ENCODE results near the gene MTHFD2. TPM values are rescaled to one million over a fixed set of nuclear protein-coding genes. Genes with fewer than 3 reads are reported as not detected.
"Not testable (repeated sequence)": the region's sequence is repeated elsewhere in the genome, so short reads cannot be mapped to it uniquely, and the experiment has no call there.

Gene MTHFD2
- total RNA-seq, 1 donor from 2014 or later: 223 TPM

DNA sequence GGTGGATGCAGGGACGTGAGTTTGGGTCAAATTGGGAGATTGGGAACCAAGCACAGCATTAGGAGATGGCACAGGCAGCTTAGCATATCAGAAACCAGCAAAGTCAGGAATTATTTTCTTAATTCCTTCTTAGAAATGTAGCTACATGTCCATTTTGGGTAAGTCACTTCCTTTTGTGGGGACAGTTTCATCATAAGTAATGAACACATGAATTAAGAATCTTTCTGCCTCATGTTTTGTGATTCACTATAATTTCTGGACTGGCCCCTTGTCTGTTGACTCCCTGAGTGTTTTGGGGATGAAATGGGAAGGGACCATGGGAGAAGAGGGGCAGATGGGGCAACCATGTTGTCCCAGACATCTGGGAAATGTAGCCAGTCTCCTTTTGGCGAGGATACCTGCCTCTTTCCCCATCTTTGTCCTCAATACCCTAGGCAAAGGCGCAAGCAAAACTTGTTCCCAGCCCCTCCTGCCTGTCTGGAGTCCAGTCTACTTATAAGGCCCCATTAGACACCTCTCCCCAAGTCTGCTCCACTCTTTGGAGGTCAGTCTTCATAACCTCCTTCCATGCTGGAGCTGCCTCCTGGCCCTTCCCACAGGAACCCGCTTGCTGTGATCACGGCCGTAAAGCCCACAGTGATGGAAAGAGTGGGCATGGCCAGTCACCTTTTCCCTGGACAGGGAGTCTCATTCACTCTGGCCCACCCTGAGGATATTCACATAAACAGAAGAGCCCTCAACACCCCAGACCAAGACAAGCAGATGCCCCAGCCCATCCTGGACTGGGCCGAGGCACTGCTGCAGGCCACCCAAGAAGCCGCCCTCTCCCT, 25.7 kb downstream of the MTHFD2 start:
- no peak overlapping the region for H3K27ac Mint-ChIP-seq (ENCODE audit: unreplicated experiment)
- TF ChIP-seq CTCF (IDR thresholded peaks at IDR 0.05): no peak
- DNase-seq (ENCODE audit: extremely low spot score, unreplicated experiment): peak; percentile 23
- H3K36me3 Mint-ChIP-seq (ENCODE audit: unreplicated experiment): peaks cover 17% of the 10 kb centered on the region
- peaks cover 7% of the 10 kb centered on the region for H3K4me1 Mint-ChIP-seq (ENCODE audit: unreplicated experiment)
- H3K4me3 Mint-ChIP-seq (ENCODE audit: unreplicated experiment): no peak overlapping the region
- H3K9me3 Mint-ChIP-seq (ENCODE audit: unreplicated experiment): no peaks in the 10 kb centered on the region
- no peaks in the 10 kb centered on the region for H3K27me3 Mint-ChIP-seq (ENCODE audit: unreplicated experiment)

DNA sequence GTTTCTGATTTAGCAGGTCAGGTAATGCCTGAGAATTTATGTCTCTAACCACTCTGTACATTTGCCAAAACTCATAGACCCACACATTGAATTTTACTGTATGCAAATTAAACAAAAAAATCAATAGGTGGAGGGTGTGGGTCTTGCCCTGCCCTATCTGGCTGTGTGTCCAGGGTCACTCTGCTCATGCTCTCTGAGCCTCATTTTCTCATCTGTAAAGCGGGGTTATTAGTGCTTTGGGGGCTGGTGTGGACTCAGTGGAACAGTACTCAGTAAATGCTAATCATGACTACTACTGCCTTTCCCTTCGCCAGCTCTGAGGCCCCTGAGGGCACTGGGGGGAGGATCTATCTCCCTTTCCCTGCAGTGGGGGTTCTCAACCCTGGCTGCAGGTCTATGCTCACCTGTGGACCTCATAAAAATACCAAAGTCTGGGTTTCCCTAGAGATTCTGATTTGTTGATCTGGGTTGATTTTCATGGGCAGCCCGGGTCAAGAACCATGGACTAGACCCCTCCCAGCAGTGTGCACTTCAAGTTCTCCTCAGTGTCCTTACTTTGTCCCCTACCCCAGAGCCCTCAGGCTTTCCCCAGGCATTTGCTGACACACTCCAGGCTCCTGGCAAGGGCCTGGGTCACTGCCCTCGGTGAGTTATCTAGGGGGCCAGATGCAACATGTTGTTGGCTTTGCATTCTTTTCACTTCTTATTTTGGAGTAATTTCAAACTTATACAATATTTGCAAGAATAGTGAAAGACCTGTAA, 27.5 kb downstream of the MTHFD2 start:
- Mint-ChIP-seq H3K36me3 (ENCODE audit: unreplicated experiment) (peaks cover 7% of the 10 kb centered on the region), H3K27me3 (ENCODE audit: unreplicated experiment) (no peaks in the 10 kb centered on the region), H3K9me3 (ENCODE audit: unreplicated experiment) (no peaks in the 10 kb centered on the region), H3K27ac (ENCODE audit: unreplicated experiment) (no peak overlapping the region), H3K4me3 (ENCODE audit: unreplicated experiment) (no peak overlapping the region), H3K4me1 (ENCODE audit: unreplicated experiment) (peaks cover 7% of the 10 kb centered on the region)
- DNase-seq (ENCODE audit: extremely low spot score, unreplicated experiment): no peak
- no peak for TF ChIP-seq CTCF (IDR thresholded peaks at IDR 0.05)

- DNase-seq (ENCODE audit: extremely low spot score, unreplicated experiment): no peak
- H3K4me1 Mint-ChIP-seq (ENCODE audit: unreplicated experiment): peaks cover 7% of the 10 kb centered on the region
- no peaks in the 10 kb centered on the region for H3K27me3 Mint-ChIP-seq (ENCODE audit: unreplicated experiment)
- no peak for TF ChIP-seq CTCF (IDR thresholded peaks at IDR 0.05)
- H3K36me3 Mint-ChIP-seq (ENCODE audit: unreplicated experiment): no peaks in the 10 kb centered on the region
- H3K27ac Mint-ChIP-seq (ENCODE audit: unreplicated experiment): no peak overlapping the region
- H3K4me3 Mint-ChIP-seq (ENCODE audit: unreplicated experiment): no peak overlapping the region
- no peaks in the 10 kb centered on the region for H3K9me3 Mint-ChIP-seq (ENCODE audit: unreplicated experiment)
These were observed 28.3 kb downstream of the MTHFD2 start for GRCh38 chr2:74226648-74227213.

DNA sequence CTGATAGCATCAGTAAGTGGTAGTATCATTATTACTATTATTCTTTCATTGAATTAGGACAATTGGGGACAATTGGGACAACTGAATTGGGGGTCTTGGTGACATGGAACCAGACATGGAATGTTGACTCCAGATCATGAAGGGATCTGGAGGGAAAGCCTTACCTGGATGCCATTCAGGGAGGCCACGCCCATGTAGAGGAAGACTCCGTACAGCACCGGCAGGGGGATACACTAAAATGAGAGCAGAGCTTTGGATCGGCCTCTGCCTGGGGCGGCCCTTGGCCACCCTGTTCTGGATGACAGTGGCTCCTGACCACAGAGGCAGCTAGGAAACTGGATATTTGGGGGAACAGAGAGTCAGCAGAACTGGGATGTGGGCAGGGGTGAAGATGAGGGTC, 29.2 kb downstream of the MTHFD2 start:
- Mint-ChIP-seq H3K27ac (ENCODE audit: unreplicated experiment) (no peak overlapping the region), H3K9me3 (ENCODE audit: unreplicated experiment) (no peaks in the 10 kb centered on the region), H3K27me3 (ENCODE audit: unreplicated experiment) (no peaks in the 10 kb centered on the region), H3K4me3 (ENCODE audit: unreplicated experiment) (no peak overlapping the region), H3K4me1 (ENCODE audit: unreplicated experiment) (peaks cover 7% of the 10 kb centered on the region), H3K36me3 (ENCODE audit: unreplicated experiment) (no peaks in the 10 kb centered on the region)
- DNase-seq (ENCODE audit: extremely low spot score, unreplicated experiment): no peak
- TF ChIP-seq CTCF (IDR thresholded peaks at IDR 0.05): no peak

DNA sequence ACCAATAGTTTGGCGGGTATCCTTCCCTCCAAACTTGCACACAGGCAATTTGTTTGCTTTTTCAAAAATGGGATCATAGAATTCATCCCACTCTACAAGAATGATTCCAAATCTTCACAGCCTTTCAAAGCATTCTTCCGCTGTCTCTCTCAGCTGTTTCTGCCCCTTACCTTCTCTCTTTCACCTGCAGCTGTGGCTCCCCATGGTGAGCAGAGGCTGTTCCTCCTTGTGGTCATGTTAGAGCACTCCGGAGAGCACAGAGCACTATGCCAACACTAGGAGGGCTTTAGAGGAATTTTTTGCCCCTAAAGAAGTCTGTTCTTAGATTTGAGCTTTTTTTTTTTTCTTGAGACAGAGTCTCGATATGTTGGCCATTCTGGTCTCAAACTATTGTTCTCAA, 30.4 kb downstream of the MTHFD2 start:
- no peak overlapping the region for H3K4me3 Mint-ChIP-seq (ENCODE audit: unreplicated experiment)
- no peaks in the 10 kb centered on the region for H3K27me3 Mint-ChIP-seq (ENCODE audit: unreplicated experiment)
- H3K36me3 Mint-ChIP-seq (ENCODE audit: unreplicated experiment): no peaks in the 10 kb centered on the region
- peaks cover 7% of the 10 kb centered on the region for H3K4me1 Mint-ChIP-seq (ENCODE audit: unreplicated experiment)
- no peak for DNase-seq (ENCODE audit: extremely low spot score, unreplicated experiment)
- TF ChIP-seq CTCF (IDR thresholded peaks at IDR 0.05): no peak
- no peaks in the 10 kb centered on the region for H3K9me3 Mint-ChIP-seq (ENCODE audit: unreplicated experiment)
- H3K27ac Mint-ChIP-seq (ENCODE audit: unreplicated experiment): no peak overlapping the region

DNA sequence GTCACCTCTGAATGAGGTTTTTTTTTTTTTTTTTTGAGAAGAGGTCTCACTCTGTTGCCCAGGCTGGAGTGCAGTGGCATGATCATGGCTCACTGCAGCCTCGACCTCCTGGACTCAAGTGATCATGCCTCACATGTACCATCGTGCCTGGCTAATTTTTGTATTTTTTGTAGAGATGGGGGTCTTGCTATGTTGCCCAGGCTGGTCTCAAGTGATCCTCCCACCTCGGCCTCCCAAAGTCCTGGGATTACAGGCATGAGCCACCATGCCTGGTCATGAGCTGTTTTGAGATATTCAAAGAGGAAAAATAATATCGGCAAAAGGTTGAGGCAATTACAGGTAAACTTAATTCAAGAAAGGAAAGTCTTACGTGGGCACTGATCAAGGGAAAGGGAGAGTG, 31.4 kb downstream of the MTHFD2 start:
- H3K4me1 Mint-ChIP-seq (ENCODE audit: unreplicated experiment); H3K4me3 Mint-ChIP-seq (ENCODE audit: unreplicated experiment); DNase-seq (ENCODE audit: extremely low spot score, unreplicated experiment); H3K36me3 Mint-ChIP-seq (ENCODE audit: unreplicated experiment); H3K9me3 Mint-ChIP-seq (ENCODE audit: unreplicated experiment); H3K27ac Mint-ChIP-seq (ENCODE audit: unreplicated experiment); H3K27me3 Mint-ChIP-seq (ENCODE audit: unreplicated experiment): not testable (repeated sequence)
